T follicular helper cell (primary cell): ENCODE results near the gene EFCAB12.
"Not testable (repeated sequence)": the region's sequence is repeated elsewhere in the genome, so short reads cannot be mapped to it uniquely, and the experiment has no call there.

Experiments
- DNase-seq: peaks from one replicate; pipeline ENCODE4 v3.0.0-alpha.2; 2020; ENCODE audit warnings: low read depth

The EFCAB12 gene

GRCh38 chr3:129421236-129421883 is 7.1 kb downstream of the EFCAB12 start:
- DNase-seq, result no peak

GRCh38 chr3:129419476-129419875 is 9.0 kb downstream of the EFCAB12 start:
- no peak for DNase-seq

- DNase-seq, result no peak
These were observed 10.1 kb downstream of the EFCAB12 start for GRCh38 chr3:129418041-129418973.

DNA sequence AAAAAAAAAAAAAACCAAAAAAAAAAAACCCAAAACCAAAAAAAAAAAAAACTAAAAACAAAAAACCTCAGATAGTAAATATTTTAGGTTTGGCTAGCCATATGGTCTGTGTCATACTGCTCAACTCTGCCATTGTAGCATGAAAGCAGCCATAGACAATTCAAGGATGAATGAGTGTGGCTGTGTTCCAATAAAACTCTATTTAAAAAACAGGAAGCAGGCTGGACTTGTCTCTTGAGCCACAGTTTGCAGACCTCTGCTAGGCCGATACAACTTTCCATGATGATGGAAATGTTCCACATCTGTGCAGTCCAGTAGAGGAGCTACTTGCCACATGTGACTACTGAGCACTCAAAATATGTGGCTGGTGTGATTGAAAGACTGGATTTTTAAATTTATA is 11.1 kb downstream of the EFCAB12 start:
- DNase-seq, result no peak

- no peak for DNase-seq
These were observed 12.0 kb downstream of the EFCAB12 start for GRCh38 chr3:129416415-129416814.

GRCh38 chr3:129415830-129416229 is 12.6 kb downstream of the EFCAB12 start:
- no peak for DNase-seq

DNA sequence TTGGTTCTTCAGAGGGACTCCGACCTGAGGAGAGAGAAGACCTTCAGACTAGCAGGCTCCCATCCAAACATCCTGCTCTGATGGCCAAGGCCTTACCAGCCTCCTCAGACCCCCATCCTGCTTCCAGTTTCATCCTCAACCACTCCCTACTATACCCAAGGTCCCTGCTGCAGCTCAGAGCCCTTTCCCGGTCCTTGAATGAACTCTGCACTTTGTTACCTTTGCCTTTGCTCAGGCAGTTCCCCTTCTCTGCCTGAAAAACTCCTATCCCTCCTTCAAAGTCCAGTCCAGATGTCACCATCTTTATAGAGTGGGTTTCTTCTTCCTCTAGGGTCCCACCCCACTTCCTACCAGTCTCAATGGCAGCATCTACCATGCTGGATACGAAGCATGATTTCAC is 13.1 kb downstream of the EFCAB12 start:
- DNase-seq, result no peak

- DNase-seq, result no peak
These were observed 14.5 kb downstream of the EFCAB12 start for GRCh38 chr3:129413687-129414506.

DNA sequence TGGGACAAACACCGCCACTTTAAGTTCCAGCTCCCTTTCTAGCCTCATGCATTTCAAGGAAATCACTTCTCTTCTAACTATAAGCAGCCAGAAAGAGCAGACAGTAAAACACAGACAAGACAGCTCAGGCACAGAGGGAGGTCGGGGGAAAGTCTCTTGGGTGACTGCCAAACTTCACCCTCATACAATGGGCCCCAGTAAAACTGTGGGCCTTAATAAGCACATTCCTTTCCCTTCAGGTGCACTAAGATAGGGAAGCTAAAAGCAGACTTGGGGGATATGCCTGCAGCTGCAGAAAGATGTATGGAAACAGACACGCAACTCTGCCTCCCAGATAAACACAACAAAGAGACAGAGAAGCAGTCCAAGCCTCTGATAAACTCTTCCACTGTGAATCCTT is 15.2 kb downstream of the EFCAB12 start:
- not testable (repeated sequence) for DNase-seq

- no peak for DNase-seq
These were observed 15.8 kb downstream of the EFCAB12 start for GRCh38 chr3:129412542-129413198.

GRCh38 chr3:129410971-129411370 is 17.5 kb downstream of the EFCAB12 start:
- DNase-seq, result no peak

DNA sequence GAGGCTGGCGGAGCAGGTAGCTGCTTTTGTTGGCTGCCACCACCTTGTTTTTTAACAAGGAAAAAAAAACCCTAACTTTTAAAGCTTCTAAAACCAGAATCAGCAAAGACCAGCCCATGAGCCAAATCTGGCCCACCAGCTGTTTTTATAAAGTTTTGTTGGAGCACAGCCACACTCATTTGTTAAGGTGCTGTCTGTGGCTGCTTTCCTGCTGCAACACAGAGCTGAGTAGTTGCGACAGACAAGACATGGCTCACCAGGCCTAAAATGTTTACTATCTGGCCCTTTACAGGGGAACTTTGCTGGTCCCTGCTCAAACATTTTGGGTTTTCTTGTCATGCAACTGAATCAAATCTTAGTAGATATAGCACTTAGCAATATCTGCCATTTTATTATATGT is 18.9 kb downstream of the EFCAB12 start:
- no peak for DNase-seq

- no peak for DNase-seq
These were observed 23.8 kb downstream of the EFCAB12 start for GRCh38 chr3:129404610-129405009.

DNA sequence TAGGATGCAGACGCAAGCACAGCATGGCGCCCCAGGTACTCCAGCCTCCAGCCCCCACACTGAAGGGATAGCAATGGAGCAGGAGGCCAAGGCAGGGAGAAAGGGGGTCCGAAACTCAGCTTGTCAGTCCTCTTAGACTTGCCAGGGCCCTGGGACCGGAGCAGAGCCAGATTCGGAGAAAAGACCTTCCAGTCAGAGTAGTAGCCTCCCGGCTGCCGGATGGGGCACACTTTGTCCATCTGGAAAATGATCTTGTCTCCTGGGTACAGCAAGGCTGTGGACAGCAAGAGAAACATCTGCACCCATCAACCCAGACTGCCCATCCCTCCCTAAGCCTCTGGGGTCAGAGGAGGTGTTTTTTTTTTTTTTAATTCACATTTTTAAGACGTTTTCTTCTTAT is 24.3 kb downstream of the EFCAB12 start:
- no peak for DNase-seq

GRCh38 chr3:129403450-129403849 is 25.0 kb downstream of the EFCAB12 start:
- DNase-seq, result no peak

DNA sequence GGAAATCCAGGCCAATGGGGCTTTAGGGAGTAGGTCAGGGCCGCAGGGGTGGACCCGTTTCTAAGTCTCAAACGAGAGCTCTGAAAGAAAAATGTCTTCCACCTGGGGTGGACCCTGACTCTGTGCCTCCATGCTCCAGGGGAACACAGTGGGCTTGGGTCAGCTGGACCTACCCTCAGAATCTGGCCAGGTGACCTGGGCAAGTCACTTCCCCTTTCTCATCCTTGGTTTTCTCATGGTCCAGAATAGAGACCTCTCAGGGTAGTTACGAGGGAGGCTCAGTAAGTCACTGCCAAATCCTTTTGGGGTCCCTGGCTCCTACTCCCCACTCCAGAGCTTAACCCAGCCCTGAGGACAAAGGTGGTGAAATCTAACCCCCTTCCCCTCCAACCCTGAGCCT is 25.8 kb downstream of the EFCAB12 start:
- DNase-seq, result no peak

DNA sequence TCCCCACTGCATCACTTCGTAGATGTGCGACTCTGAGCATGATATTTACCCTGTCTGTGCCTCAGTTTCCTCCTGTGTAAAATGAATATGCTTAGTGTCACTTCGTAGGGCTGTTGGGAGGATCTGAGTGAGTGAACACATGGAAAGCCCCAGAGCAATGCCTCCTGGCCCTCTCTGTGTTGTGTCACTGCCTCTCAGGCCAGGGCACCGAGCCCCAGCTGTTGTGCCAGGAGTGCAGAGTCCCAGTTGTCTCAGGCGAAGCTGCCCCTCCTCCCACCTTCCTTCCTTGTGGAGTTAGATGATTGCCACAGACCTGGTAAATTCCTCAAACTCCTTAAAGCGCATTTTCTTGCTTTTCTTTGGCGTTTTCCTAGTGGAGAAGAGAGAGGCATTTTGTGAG is 26.2 kb downstream of the EFCAB12 start:
- no peak for DNase-seq

DNA sequence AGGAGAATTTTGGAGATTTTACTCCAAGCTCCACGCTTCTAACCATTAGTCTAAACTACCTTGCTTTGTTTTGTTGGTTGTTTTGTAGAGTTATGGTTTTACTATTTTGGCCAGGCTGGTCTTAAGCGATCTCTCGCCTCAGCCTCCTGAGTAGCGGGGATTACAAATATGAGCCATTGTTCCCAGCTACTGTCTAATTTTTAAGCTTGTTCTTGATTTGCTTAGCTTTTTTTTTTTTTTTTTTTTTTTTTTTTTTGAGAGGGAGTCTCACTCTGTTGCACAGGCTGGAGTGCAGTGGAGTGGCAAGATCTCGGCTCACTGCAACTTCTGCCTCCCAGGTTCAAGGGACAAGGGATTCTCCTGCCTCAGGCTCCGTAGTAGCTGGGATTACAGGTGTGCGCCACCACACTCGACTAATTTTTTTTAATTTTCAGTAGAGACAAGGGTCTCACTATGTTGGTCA is 28.5 kb downstream of the EFCAB12 start:
- DNase-seq, result no peak

- DNase-seq, result peak; percentile 71
These were observed 29.1 kb downstream of the EFCAB12 start for GRCh38 chr3:129399145-129399894.

GRCh38 chr3:129398803-129399144 is 29.7 kb downstream of the EFCAB12 start:
- peak; percentile 9 for DNase-seq
